ENCODE data around the gene ARRDC1.
"Not testable (repeated sequence)": the region's sequence is repeated elsewhere in the genome, so short reads cannot be mapped to it uniquely, and the experiment has no call there.

ARRDC1 gene

GRCh38 chr9:137605121-137606004 lies at the start of gene ARRDC1:
Gene ARRDC1 (plus strand): TSS chr9:137605686. CDS start chr9:137605718, 32 bp downstream.
- FAIRE-seq = no peak

- FAIRE-seq = no peak
Observed at GRCh38 chr9:137556069-137556838, 49.2 kb upstream of the ARRDC1 start.

GRCh38 chr9:137558127-137558526 lies 47.4 kb upstream of the ARRDC1 start:
- FAIRE-seq = no peak

GRCh38 chr9:137564134-137564533 lies 41.4 kb upstream of the ARRDC1 start:
- FAIRE-seq = no peak

- FAIRE-seq = no peak
Observed at GRCh38 chr9:137564817-137565411, 40.6 kb upstream of the ARRDC1 start.

- not testable (repeated sequence) for FAIRE-seq
Observed at GRCh38 chr9:137568445-137568844, 37.0 kb upstream of the ARRDC1 start.

- no peak for FAIRE-seq
Observed at GRCh38 chr9:137569609-137570203, 35.8 kb upstream of the ARRDC1 start.

GRCh38 chr9:137570566-137570965 lies 34.9 kb upstream of the ARRDC1 start:
- no peak for FAIRE-seq

- FAIRE-seq = no peak
Observed at GRCh38 chr9:137574192-137574591, 31.3 kb upstream of the ARRDC1 start.

- FAIRE-seq = no peak
Observed at GRCh38 chr9:137575364-137575715, 30.1 kb upstream of the ARRDC1 start.

GRCh38 chr9:137575716-137576411 lies 29.6 kb upstream of the ARRDC1 start:
- FAIRE-seq = no peak

GRCh38 chr9:137578518-137579258 lies 26.8 kb upstream of the ARRDC1 start, which contains the start of gene DPH7:
Gene DPH7 (minus strand): TSS chr9:137578925. CDS start chr9:137578777, 148 bp downstream.
- FAIRE-seq = no peak

- no peak for FAIRE-seq
Observed at GRCh38 chr9:137579259-137579604, 26.3 kb upstream of the ARRDC1 start.

GRCh38 chr9:137580209-137580953 lies 25.1 kb upstream of the ARRDC1 start:
- no peak for FAIRE-seq

- no peak for FAIRE-seq
Observed at GRCh38 chr9:137580954-137581322, 24.5 kb upstream of the ARRDC1 start.

GRCh38 chr9:137581361-137582285 lies 23.9 kb upstream of the ARRDC1 start:
- no peak for FAIRE-seq

- no peak for FAIRE-seq
Observed at GRCh38 chr9:137582286-137582860, 23.1 kb upstream of the ARRDC1 start.

GRCh38 chr9:137583347-137583746 lies 22.1 kb upstream of the ARRDC1 start:
- no peak for FAIRE-seq

- no peak for FAIRE-seq
Observed at GRCh38 chr9:137583957-137584356, 21.5 kb upstream of the ARRDC1 start.

GRCh38 chr9:137586854-137587253 lies 18.6 kb upstream of the ARRDC1 start:
- no peak for FAIRE-seq

All from TTC549 (cell line).